Activated CD8-positive, alpha-beta T cell treated with anti-CD3 and anti-CD28 coated beads for 36 hours (primary cell): ENCODE data around the gene IFFO2. TPM values are rescaled to one million over a fixed set of nuclear protein-coding genes. Genes with fewer than 3 reads are reported as not detected.

ENCODE experiments used
- ATAC-seq: fragments of 200-7000 bp; cut with Tn5 transposase; one replicate; pipeline ENCODE4 v1.10.0; 2021; ENCODE audit warnings: mild to moderate bottlenecking, moderate library complexity
- CTCF ChIA-PET: fragments of 350-600 bp; sonication (Branson Sonifier 250); formaldehyde crosslinking; loops from one replicate; lab custom pipeline; 2021; ENCODE audit warnings: antibody characterized with exemption; lab: Charles Lee
- POLR2A ChIA-PET: fragments of 350-600 bp; sonication (Branson Sonifier 250); formaldehyde crosslinking; loops from one replicate; lab custom pipeline; 2021; ENCODE audit warnings: antibody characterized with exemption; lab: Charles Lee
- DNase-seq: peaks from one replicate; pipeline ENCODE4 v3.0.0-alpha.2; 2020
- H3K27ac Mint-ChIP-seq: one replicate; pipeline ENCODE4 v1.8.0; 2021; ENCODE audit warnings: mild to moderate bottlenecking, mixed read lengths
- H3K27me3 Mint-ChIP-seq: one replicate; pipeline ENCODE4 v1.8.0; 2021; ENCODE audit warnings: mixed read lengths
- H3K36me3 Mint-ChIP-seq: one replicate; pipeline ENCODE4 v1.8.0; 2021; ENCODE audit warnings: low read depth, mixed read lengths
- H3K4me1 Mint-ChIP-seq: one replicate; pipeline ENCODE4 v1.8.0; 2021; ENCODE audit warnings: low read depth, mixed read lengths
- H3K4me3 Mint-ChIP-seq: one replicate; pipeline ENCODE4 v1.8.0; 2021; ENCODE audit warnings: mild to moderate bottlenecking, moderate library complexity, mixed read lengths
- H3K9me3 Mint-ChIP-seq: one replicate; pipeline ENCODE4 v1.8.0; 2021; ENCODE audit warnings: mixed read lengths
- CTCF ChIP-seq: fragments of 200-600 bp; IDR thresholded peaks from one replicate; pipeline ENCODE4 v1.8.0; 2022; ENCODE audit warnings: antibody characterized with exemption, mild to moderate bottlenecking
- intact Hi-C: fragments of 100-400 bp; cut with micrococcal nuclease; formaldehyde crosslinking; loops from one replicate; pipeline ENCODE4 v1.10.0; 2022
- microRNA-seq: library from miRNA; unstranded; fragments of <30 nt; microRNA quantifications from one replicate; pipeline ENCODE4 v1.2.0, GENCODE V29; 2022; ENCODE audit warnings: borderline microRNAs expressed, borderline replicate concordance
- total RNA-seq, 2 experiments: library from RNA; stranded (reverse); gene quantifications; one replicate each; pipeline ENCODE4 v1.2.3, GENCODE V29; 2021

The IFFO2 gene
- total RNA-seq, 2 experiments from 2014 or later, result 23.7 to 26.4 TPM

DNA sequence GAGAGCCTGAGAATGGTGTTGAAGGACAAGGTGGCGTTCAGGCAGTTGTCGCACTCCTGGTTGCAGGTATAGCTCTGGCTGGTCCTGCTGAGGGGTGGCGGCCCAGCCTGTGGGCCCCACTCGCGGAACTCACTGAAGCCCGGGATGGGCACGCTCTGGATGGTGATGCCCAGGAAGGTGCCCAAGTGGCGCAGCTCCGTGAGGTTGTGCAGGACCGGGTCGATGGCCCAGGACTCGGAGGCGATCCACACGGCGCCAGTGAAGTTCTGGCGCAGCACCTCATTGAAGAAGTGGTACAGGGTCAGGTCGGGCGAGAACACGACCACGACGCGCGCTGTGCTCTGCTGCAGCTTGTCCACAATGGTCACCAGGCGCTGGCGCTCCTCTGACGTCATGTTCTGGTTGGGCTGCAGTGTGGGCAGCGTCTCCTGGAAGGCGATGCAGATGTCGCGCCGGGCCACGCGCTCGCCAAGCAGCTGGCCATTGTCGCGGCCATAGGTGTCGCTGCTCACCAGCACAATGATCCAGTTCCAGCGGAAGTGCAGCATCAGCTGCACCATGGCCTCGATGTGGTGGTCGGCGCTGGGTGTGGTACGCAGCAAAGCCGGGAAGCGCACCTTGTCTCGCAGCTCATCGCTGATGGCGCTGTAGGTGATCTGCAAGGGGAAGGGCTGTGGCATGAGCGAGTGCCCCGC, 102.0 kb downstream of the IFFO2 start:
- Mint-ChIP-seq H3K27me3 (no peaks in the 10 kb centered on the region), H3K4me1 (no peaks in the 10 kb centered on the region), H3K36me3 (no peaks in the 10 kb centered on the region), H3K4me3 (no peak overlapping the region), H3K27ac (no peak overlapping the region), H3K9me3 (no peaks in the 10 kb centered on the region)
- DNase-seq (no peak), ATAC-seq (no peak)
- CTCF ChIA-PET, result no interaction called here
- TF ChIP-seq CTCF, result no peak
- intact Hi-C loops, result no loop called here
- POLR2A ChIA-PET, result no interaction called here

Small RNA genes within 50 kb of the gene (microRNA-seq; reads per million reads assigned to microRNA genes)
- gene MIR1290 (not detected), gene MIR4695 (not detected)

Other genes with a start within 250 kb of the IFFO2 start
- not detected for gene TAS1R2, start 97.0 kb downstream of the IFFO2 start, total RNA-seq
- 1 to 10 TPM; 3.9 to 4.3 TPM for gene ALDH4A1, start 54.1 kb downstream of the IFFO2 start, total RNA-seq